ENCODE measurements around the gene IL4I1. TPM values are rescaled to one million over a fixed set of nuclear protein-coding genes. Genes with fewer than 3 reads are reported as not detected.

The IL4I1 gene
- total RNA-seq, 4 donors from 2014 or later = 0.34 to 0.50 TPM; not detected in 2

GRCh38 chr19:49888510-49888824 is 8.2 kb downstream of the IL4I1 start:
- no peak overlapping the region for H3K27ac ChIP-seq (replicated peaks in 1 of 4)
- TF ChIP-seq CTCF (IDR thresholded peaks at IDR 0.05) (no peak), POLR2AphosphoS5 (IDR thresholded peaks at IDR 0.05) (no peak), POLR2A (IDR thresholded peaks at IDR 0.05; ENCODE audit: low read depth) (no peak), EP300 (IDR thresholded peaks at IDR 0.05) (no peak)
- H3K27me3 ChIP-seq = peaks cover 0 to 37% (median 9%) of the 10 kb centered on the region in 4 donors
- H3K9me3 ChIP-seq = no peaks in the 10 kb centered on the region
- peaks cover 9 to 17% (median 16%) of the 10 kb centered on the region in 4 donors for H3K4me1 ChIP-seq
- intact Hi-C loops (cut with DNase I) = no loop called here
- WGBS = 69% methylated on average over 5 of the region's 18 CpGs
- DNase-seq (ENCODE audit: extremely low spot score) = no peak
- no peak overlapping the region for H3K4me3 ChIP-seq
- peaks cover 22 to 61% (median 43%) of the 10 kb centered on the region in 4 donors for H3K36me3 ChIP-seq

GRCh38 chr19:49887665-49888509 is 8.8 kb downstream of the IL4I1 start:
- TF ChIP-seq EP300 (IDR thresholded peaks at IDR 0.05) (no peak), CTCF (IDR thresholded peaks at IDR 0.05) (no peak), POLR2A (IDR thresholded peaks at IDR 0.05; ENCODE audit: low read depth) (no peak), POLR2AphosphoS5 (IDR thresholded peaks at IDR 0.05) (no peak)
- Histone ChIP-seq H3K9me3 (no peaks in the 10 kb centered on the region), H3K36me3 (peaks cover 28 to 67% (median 49%) of the 10 kb centered on the region in 4 donors), H3K27me3 (peaks cover 0 to 32% (median 9%) of the 10 kb centered on the region in 4 donors), H3K4me3 (no peak overlapping the region), H3K4me1 (peaks cover 9 to 17% (median 16%) of the 10 kb centered on the region in 4 donors), H3K27ac (replicated peaks in 1 of 4) (no peak overlapping the region)
- no peak for DNase-seq (ENCODE audit: extremely low spot score)
- intact Hi-C loops (cut with DNase I) = no loop called here
- 81% methylated on average over 36 of the region's 54 CpGs for WGBS

GRCh38 chr19:49887037-49887664 is 9.5 kb downstream of the IL4I1 start:
- Histone ChIP-seq H3K9me3 (no peaks in the 10 kb centered on the region), H3K36me3 (peaks cover 36 to 74% (median 57%) of the 10 kb centered on the region in 4 donors), H3K4me1 (peaks cover 9 to 17% (median 16%) of the 10 kb centered on the region in 4 donors), H3K27me3 (peaks cover 0 to 28% (median 9%) of the 10 kb centered on the region in 4 donors), H3K27ac (replicated peaks in 1 of 4) (no peak overlapping the region), H3K4me3 (no peak overlapping the region)
- intact Hi-C loops (cut with DNase I) = no loop called here
- TF ChIP-seq EP300 (IDR thresholded peaks at IDR 0.05) = no peak
- TF ChIP-seq POLR2AphosphoS5 (IDR thresholded peaks at IDR 0.05) = no peak
- no peak for TF ChIP-seq CTCF (IDR thresholded peaks at IDR 0.05)
- no peak for TF ChIP-seq POLR2A (IDR thresholded peaks at IDR 0.05; ENCODE audit: low read depth)
- 83% methylated on average over 16 of the region's 23 CpGs for WGBS
- DNase-seq (ENCODE audit: extremely low spot score) = no peak

GRCh38 chr19:49884760-49885159 is 11.9 kb downstream of the IL4I1 start:
- intact Hi-C loops (cut with DNase I) = no loop called here
- Histone ChIP-seq H3K27ac (replicated peaks in 1 of 4) (no peak overlapping the region), H3K4me1 (peaks cover 1 to 11% (median 4%) of the 10 kb centered on the region in 4 donors), H3K36me3 (peaks cover 58 to 98% (median 81%) of the 10 kb centered on the region in 4 donors), H3K27me3 (peaks cover 0 to 8% (median 0%) of the 10 kb centered on the region in 4 donors), H3K9me3 (no peaks in the 10 kb centered on the region), H3K4me3 (no peak overlapping the region)
- WGBS = 95% methylated on average over 3 of the region's 3 CpGs
- no peak for TF ChIP-seq EP300 (IDR thresholded peaks at IDR 0.05)
- no peak for TF ChIP-seq CTCF (IDR thresholded peaks at IDR 0.05)
- TF ChIP-seq POLR2AphosphoS5 (IDR thresholded peaks at IDR 0.05) = no peak
- TF ChIP-seq POLR2A (IDR thresholded peaks at IDR 0.05; ENCODE audit: low read depth) = no peak
- no peak for DNase-seq (ENCODE audit: extremely low spot score)

Data from esophagus muscularis mucosa (tissue), 4 donors.